Prostate gland (tissue), 2 donors: ENCODE results near the gene KATNB1.

ENCODE experiments used
- CTCF ChIP-seq, 4 experiments: fragments of 200-600 bp in 2 of 4; fragments of 450-650 bp in 2 of 4; sonication (generic) in 2 of 4; IDR thresholded peaks; 1 replicate in 3 of 4; 2 replicates in 1 of 4; pipeline ENCODE4 v1.5.1; 2016 to 2019; ENCODE audit warnings: antibody characterized with exemption in 4 of 4, mild to moderate bottlenecking in 2 of 4, moderate library complexity in 2 of 4
- POLR2A ChIP-seq: fragments of 450-650 bp; IDR thresholded peaks from one replicate; pipeline ENCODE4 v1.6.1; 2016; ENCODE audit warnings: antibody characterized with exemption, mild to moderate bottlenecking

- peak in 2 of 4 experiments; percentile 51 to 60 for TF ChIP-seq CTCF (IDR thresholded peaks at IDR 0.05)
- TF ChIP-seq POLR2A = no peak
Observed at GRCh38 chr16:57795431-57795878, 59.9 kb downstream of the KATNB1 start.
